ENCODE measurements around the gene KIRREL2.
A peak's percentile ranks its signal among the peaks of the same experiment; 100 is the strongest.

KIRREL2 gene

GRCh38 chr19:35903550-35904179 lies 47.0 kb downstream of the KIRREL2 start:
- H3K4me3 ChIP-seq (ENCODE audit: control insufficient read depth, low read depth, low read length) = peak overlapping the region; percentile 9
- DNase-seq (ENCODE audit: low read depth) = peak; percentile 60
- TF ChIP-seq CTCF (conservative IDR thresholded peaks at IDR 0.05; ENCODE audit: control insufficient read depth, insufficient read depth, low read depth, low read length) = no peak

GRCh38 chr19:35904311-35905068 lies 47.8 kb downstream of the KIRREL2 start:
- no peak overlapping the region for H3K4me3 ChIP-seq (ENCODE audit: control insufficient read depth, low read depth, low read length)
- DNase-seq (ENCODE audit: low read depth) = no peak
- TF ChIP-seq CTCF (conservative IDR thresholded peaks at IDR 0.05; ENCODE audit: control insufficient read depth, insufficient read depth, low read depth, low read length) = no peak

GRCh38 chr19:35905178-35905727 lies 48.5 kb downstream of the KIRREL2 start:
- H3K4me3 ChIP-seq (ENCODE audit: control insufficient read depth, low read depth, low read length) = no peak overlapping the region
- DNase-seq (ENCODE audit: low read depth) = no peak
- TF ChIP-seq CTCF (conservative IDR thresholded peaks at IDR 0.05; ENCODE audit: control insufficient read depth, insufficient read depth, low read depth, low read length) = no peak

- H3K4me3 ChIP-seq (ENCODE audit: control insufficient read depth, low read depth, low read length) = no peak overlapping the region
- TF ChIP-seq CTCF (conservative IDR thresholded peaks at IDR 0.05; ENCODE audit: control insufficient read depth, insufficient read depth, low read depth, low read length) = no peak
- DNase-seq (ENCODE audit: low read depth) = no peak
Measured at GRCh38 chr19:35907377-35907745, 50.6 kb downstream of the KIRREL2 start.

- TF ChIP-seq CTCF (conservative IDR thresholded peaks at IDR 0.05; ENCODE audit: control insufficient read depth, insufficient read depth, low read depth, low read length) = no peak
- DNase-seq (ENCODE audit: low read depth) = no peak
- H3K4me3 ChIP-seq (ENCODE audit: control insufficient read depth, low read depth, low read length) = no peak within 1 kb of the TSS
Measured at GRCh38 chr19:35908010-35908441, 51.3 kb downstream of the KIRREL2 start, which contains the start of gene TYROBP. TYROBP (minus strand) TSS chr19:35908295; CDS start chr19:35908228, 67 bp downstream.

- no peak for DNase-seq (ENCODE audit: low read depth)
- TF ChIP-seq CTCF (conservative IDR thresholded peaks at IDR 0.05; ENCODE audit: control insufficient read depth, insufficient read depth, low read depth, low read length) = no peak
- no peak overlapping the region for H3K4me3 ChIP-seq (ENCODE audit: control insufficient read depth, low read depth, low read length)
Measured at GRCh38 chr19:35908973-35909683, 52.4 kb downstream of the KIRREL2 start.
